Liver (tissue), 2 donors: Measurements from ENCODE around the gene OGN.

Experiments used
- TF ChIP-seq, protein P1 (sequence below): fragments of 150-350 bp; IDR thresholded peaks from 2 replicates; pipeline ENCODE4 v1.5.1; 2017; ENCODE audit warnings: improper control_type of control experiment, low read depth, low read length; ENCODE audit not compliant: missing input control
- TF ChIP-seq, protein P2 (sequence below): IDR thresholded peaks from 2 replicates; pipeline ENCODE4 v1.6.1; 2016; ENCODE audit warnings: antibody characterized with exemption, mild to moderate bottlenecking
- donor health status: healthy.

DNA sequence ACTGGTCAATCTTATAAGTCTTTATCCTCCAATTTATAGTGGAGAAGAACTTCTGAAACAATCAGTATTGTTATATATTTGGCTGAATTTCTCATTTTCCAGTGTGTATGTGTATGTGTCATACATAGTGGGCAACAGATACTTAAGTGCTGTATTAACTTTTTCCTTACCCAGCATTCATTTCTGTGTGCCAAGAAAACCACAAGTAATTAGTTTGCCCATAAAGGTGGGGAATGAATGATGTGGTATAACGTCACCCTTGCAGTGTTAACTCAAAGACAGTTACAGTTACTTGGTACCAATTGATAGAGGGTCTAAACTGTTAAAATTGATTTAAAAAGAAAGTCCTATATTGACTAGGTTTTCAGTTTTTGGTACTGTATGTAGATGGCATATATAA is 2.0 kb downstream of the OGN start:
- TF ChIP-seq, protein P1, sequence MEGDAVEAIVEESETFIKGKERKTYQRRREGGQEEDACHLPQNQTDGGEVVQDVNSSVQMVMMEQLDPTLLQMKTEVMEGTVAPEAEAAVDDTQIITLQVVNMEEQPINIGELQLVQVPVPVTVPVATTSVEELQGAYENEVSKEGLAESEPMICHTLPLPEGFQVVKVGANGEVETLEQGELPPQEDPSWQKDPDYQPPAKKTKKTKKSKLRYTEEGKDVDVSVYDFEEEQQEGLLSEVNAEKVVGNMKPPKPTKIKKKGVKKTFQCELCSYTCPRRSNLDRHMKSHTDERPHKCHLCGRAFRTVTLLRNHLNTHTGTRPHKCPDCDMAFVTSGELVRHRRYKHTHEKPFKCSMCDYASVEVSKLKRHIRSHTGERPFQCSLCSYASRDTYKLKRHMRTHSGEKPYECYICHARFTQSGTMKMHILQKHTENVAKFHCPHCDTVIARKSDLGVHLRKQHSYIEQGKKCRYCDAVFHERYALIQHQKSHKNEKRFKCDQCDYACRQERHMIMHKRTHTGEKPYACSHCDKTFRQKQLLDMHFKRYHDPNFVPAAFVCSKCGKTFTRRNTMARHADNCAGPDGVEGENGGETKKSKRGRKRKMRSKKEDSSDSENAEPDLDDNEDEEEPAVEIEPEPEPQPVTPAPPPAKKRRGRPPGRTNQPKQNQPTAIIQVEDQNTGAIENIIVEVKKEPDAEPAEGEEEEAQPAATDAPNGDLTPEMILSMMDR = no peak
- TF ChIP-seq, protein P2, sequence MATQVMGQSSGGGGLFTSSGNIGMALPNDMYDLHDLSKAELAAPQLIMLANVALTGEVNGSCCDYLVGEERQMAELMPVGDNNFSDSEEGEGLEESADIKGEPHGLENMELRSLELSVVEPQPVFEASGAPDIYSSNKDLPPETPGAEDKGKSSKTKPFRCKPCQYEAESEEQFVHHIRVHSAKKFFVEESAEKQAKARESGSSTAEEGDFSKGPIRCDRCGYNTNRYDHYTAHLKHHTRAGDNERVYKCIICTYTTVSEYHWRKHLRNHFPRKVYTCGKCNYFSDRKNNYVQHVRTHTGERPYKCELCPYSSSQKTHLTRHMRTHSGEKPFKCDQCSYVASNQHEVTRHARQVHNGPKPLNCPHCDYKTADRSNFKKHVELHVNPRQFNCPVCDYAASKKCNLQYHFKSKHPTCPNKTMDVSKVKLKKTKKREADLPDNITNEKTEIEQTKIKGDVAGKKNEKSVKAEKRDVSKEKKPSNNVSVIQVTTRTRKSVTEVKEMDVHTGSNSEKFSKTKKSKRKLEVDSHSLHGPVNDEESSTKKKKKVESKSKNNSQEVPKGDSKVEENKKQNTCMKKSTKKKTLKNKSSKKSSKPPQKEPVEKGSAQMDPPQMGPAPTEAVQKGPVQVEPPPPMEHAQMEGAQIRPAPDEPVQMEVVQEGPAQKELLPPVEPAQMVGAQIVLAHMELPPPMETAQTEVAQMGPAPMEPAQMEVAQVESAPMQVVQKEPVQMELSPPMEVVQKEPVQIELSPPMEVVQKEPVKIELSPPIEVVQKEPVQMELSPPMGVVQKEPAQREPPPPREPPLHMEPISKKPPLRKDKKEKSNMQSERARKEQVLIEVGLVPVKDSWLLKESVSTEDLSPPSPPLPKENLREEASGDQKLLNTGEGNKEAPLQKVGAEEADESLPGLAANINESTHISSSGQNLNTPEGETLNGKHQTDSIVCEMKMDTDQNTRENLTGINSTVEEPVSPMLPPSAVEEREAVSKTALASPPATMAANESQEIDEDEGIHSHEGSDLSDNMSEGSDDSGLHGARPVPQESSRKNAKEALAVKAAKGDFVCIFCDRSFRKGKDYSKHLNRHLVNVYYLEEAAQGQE = no peak
